GM23248 (cell line): Measurements from ENCODE around the gene FAT4. TPM values are rescaled to one million over a fixed set of nuclear protein-coding genes. Genes with fewer than 3 reads are reported as not detected.

Source experiments
- DNase-seq: peaks from one replicate; pipeline ENCODE4 v3.0.0-alpha.2; 2015
- H2AFZ ChIP-seq: fragments of 200-600 bp; sonication (generic); 2 replicates; pipeline ENCODE4 v1.6.1; 2016; ENCODE audit warnings: antibody characterized with exemption
- H3F3A ChIP-seq: fragments of 200-600 bp; sonication (generic); 2 replicates; pipeline ENCODE4 v1.6.1; 2016; ENCODE audit warnings: mild to moderate bottlenecking, antibody characterized with exemption, mixed run types; ENCODE audit not compliant: insufficient read depth
- H3K27ac ChIP-seq: fragments of 200-600 bp; sonication (generic); 2 replicates; pipeline ENCODE4 v1.5.1; 2016; ENCODE audit warnings: mild to moderate bottlenecking
- H3K27me3 ChIP-seq: fragments of 200-600 bp; sonication (generic); replicated peaks from 2 replicates; pipeline ENCODE4 v1.6.1; 2016; ENCODE audit warnings: mild to moderate bottlenecking; ENCODE audit not compliant: insufficient read depth
- H3K36me3 ChIP-seq: fragments of 200-600 bp; sonication (generic); 2 replicates; pipeline ENCODE4 v1.6.1; 2016; ENCODE audit warnings: low read depth, mild to moderate bottlenecking
- H3K4me1 ChIP-seq: fragments of 200-600 bp; sonication (generic); 2 replicates; pipeline ENCODE4 v1.6.1; 2016; ENCODE audit warnings: mild to moderate bottlenecking; ENCODE audit not compliant: insufficient read depth
- H3K4me2 ChIP-seq: fragments of 200-600 bp; sonication (generic); one replicate; pipeline ENCODE4 v1.6.1; 2016; ENCODE audit warnings: mild to moderate bottlenecking; ENCODE audit not compliant: unreplicated experiment
- H3K4me3 ChIP-seq: fragments of 200-600 bp; sonication (generic); 2 replicates; pipeline ENCODE4 v1.5.1; 2016; ENCODE audit warnings: mild to moderate bottlenecking
- H3K79me2 ChIP-seq: fragments of 200-600 bp; sonication (generic); 2 replicates; pipeline ENCODE4 v1.6.1; 2016; ENCODE audit warnings: mild to moderate bottlenecking; ENCODE audit not compliant: insufficient read depth
- H3K9ac ChIP-seq: fragments of 200-600 bp; sonication (generic); 2 replicates; pipeline ENCODE4 v1.6.1; 2016; ENCODE audit warnings: mild to moderate bottlenecking
- H3K9me2 ChIP-seq: fragments of 200-600 bp; sonication (generic); 2 replicates; pipeline ENCODE4 v1.6.1; 2016; ENCODE audit warnings: mixed run types, mild to moderate bottlenecking, moderate library complexity; ENCODE audit not compliant: insufficient read depth
- H3K9me3 ChIP-seq: fragments of 200-600 bp; sonication (generic); one replicate; pipeline ENCODE4 v1.6.1; 2017; ENCODE audit warnings: low read depth
- H4K20me1 ChIP-seq: fragments of 200-600 bp; sonication (generic); 2 replicates; pipeline ENCODE4 v1.6.0; 2016; ENCODE audit not compliant: insufficient read depth
- EZH2 ChIP-seq: fragments of 200-600 bp; sonication (generic); IDR thresholded peaks from 2 replicates; pipeline ENCODE4 v1.6.1; 2018; ENCODE audit warnings: antibody characterized with exemption, mild to moderate bottlenecking; ENCODE audit not compliant: insufficient read depth, poor library complexity, severe bottlenecking
- EZH2phosphoT487 ChIP-seq: fragments of 200-600 bp; sonication (generic); IDR thresholded peaks from 2 replicates; pipeline ENCODE4 v1.6.1; 2018; ENCODE audit warnings: antibody characterized with exemption, moderate library complexity, mild to moderate bottlenecking, low read depth; ENCODE audit not compliant: insufficient read depth
- WGBS, 2 experiments: methylation state at CpG; one replicate each; pipeline ENCODE4 v1.1.6; 2015 to 2017; ENCODE audit warnings: low lambda C conversion rate in 2 of 2, low coverage in 1 of 2; ENCODE audit errors: missing lambda C conversion rate in 2 of 2; 5-methylcytosine and 5-hydroxymethylcytosine counted together
- in situ Hi-C: fragments of 300-500 bp; cut with MboI; formaldehyde crosslinking; loops from 2 replicates; pipeline ENCODE4 v1.15.0; 2020
- polyA plus RNA-seq: library from polyadenylated mRNA; unstranded; fragments of >200 nt; fragmentation: Nextera tagmentation; extraction: Ambion mirVana; gene quantifications from 2 replicates; pipeline ENCODE4 v1.2.1, GENCODE V29; 2016
- total RNA-seq: library from RNA; depleted of rRNA; stranded (reverse); fragments of >200 nt; shearing (Covaris generic); gene quantifications from 2 replicates; pipeline ENCODE4 v1.2.3, GENCODE V29; 2014

FAT4 gene
- total and polyA plus RNA-seq, 2 experiments from 2014 or later, result 2.4 to 22.0 TPM

DNA sequence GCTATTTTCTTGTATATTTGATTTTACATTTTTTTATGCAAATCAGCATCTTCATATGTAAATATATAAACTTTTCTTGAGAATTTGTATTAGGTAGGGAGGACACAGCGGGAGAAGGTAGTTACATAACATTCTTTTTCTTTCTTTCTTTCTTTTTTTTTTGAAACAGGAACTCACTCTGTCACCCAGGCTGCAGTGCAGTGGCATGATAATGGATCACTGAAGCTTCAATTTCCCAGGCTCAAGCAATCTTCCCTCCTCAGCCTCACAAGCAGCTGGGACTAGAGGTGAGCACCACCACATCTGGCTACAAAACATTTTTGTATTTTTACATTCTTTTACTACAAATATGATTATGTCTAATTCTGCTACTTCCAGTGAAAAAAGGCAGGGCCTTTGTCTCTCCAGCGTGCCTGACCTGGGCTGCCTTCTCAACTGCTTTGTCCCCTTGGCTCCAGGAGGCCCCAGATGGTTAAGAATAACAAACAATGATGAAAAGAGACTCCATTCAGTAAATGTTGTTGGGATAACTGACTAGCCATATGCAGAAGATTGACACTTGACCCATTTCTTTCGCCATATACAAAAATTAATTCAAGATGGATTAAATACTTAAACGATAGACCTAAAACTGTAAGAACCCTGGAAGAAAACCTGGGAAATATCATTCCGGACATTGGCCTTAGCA, 46.5 kb upstream of the FAT4 start:
- TF ChIP-seq EZH2 (no peak), EZH2phosphoT487 (no peak)
- Histone ChIP-seq H3F3A (peaks cover 15% of the 10 kb centered on the region; the same call in 1 of the 2 replicates), H2AFZ (no peak overlapping the region), H4K20me1 (no peaks in the 10 kb centered on the region), H3K4me1 (peaks cover 17% of the 10 kb centered on the region), H3K27ac (no peak overlapping the region), H3K9ac (no peak overlapping the region), H3K79me2 (no peaks in the 10 kb centered on the region), H3K9me3 (no peaks in the 10 kb centered on the region), H3K9me2 (no peaks in the 10 kb centered on the region), H3K4me2 (no peak overlapping the region), H3K36me3 (no peaks in the 10 kb centered on the region), H3K27me3 (no peaks in the 10 kb centered on the region), H3K4me3 (no peak overlapping the region)
- WGBS, 2 experiments, result 95 to 96% methylated on average over 5 of the region's 5 CpGs
- in situ Hi-C loops, result loop anchor here (10.0 kb wide), 1 partner anchor 933 kb away; no protein-coding TSS in a partner anchor
- DNase-seq, result no peak

DNA sequence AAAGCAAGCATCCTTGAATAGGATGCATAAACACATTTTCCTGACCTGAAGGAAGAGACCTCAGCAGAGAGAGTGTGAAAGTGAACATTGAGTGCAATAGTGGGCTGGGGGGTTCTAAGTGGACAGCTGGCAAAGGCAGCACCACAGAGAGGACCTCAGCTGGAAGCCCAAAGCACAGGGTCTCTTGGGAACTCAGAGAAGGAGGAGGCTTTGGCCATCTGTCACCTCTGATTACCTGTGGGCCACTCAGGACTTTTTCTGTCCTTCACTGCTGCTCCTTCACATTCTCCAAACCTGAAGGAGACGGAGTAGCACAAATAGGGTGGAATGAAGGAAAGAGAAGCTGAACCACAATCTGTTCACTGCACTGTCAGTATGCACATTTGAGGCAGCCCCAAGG, 37.9 kb upstream of the FAT4 start:
- TF ChIP-seq EZH2, result no peak
- no peak for TF ChIP-seq EZH2phosphoT487
- 70 to 83% methylated on average over 1 of the region's 1 CpG for WGBS, 2 experiments
- Histone ChIP-seq H2AFZ (no peak overlapping the region), H4K20me1 (no peaks in the 10 kb centered on the region), H3K9ac (no peak overlapping the region), H3K9me2 (no peaks in the 10 kb centered on the region), H3K4me1 (no peaks in the 10 kb centered on the region), H3K27me3 (no peaks in the 10 kb centered on the region), H3K9me3 (no peaks in the 10 kb centered on the region), H3K36me3 (no peaks in the 10 kb centered on the region), H3K4me3 (no peak overlapping the region), H3K79me2 (no peaks in the 10 kb centered on the region), H3K4me2 (no peak overlapping the region), H3K27ac (no peak overlapping the region), H3F3A (no peaks in the 10 kb centered on the region)
- in situ Hi-C loops, result no loop called here
- no peak for DNase-seq

DNA sequence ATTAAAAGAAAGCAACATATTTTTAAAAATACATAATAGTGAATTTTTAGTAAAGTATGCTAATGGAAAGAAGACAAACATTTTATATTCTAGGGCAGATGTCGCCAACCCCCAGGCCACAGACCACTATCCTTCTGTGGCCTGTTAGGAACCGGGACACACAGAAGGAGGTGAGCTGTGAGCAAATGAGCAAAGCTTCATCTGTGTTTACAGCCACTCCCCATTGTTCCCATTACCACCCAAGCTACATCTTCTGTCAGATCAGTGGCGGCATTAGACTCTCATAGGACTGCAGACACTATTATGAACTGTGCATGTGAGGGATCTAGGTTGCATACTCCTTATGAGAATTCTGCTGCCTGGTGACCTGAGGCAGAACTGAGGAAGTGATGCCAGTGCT, 37.0 kb upstream of the FAT4 start:
- H2AFZ ChIP-seq, result no peak overlapping the region
- H3K79me2 ChIP-seq, result no peaks in the 10 kb centered on the region
- no peaks in the 10 kb centered on the region for H3K4me1 ChIP-seq
- in situ Hi-C loops, result no loop called here
- no peaks in the 10 kb centered on the region for H3K27me3 ChIP-seq
- 94% methylated on average over 3 of the region's 3 CpGs for WGBS, 2 experiments
- no peak overlapping the region for H3K27ac ChIP-seq
- no peak overlapping the region for H3K4me3 ChIP-seq
- no peaks in the 10 kb centered on the region for H3F3A ChIP-seq
- H3K9me2 ChIP-seq, result no peaks in the 10 kb centered on the region
- no peak overlapping the region for H3K9ac ChIP-seq
- no peaks in the 10 kb centered on the region for H4K20me1 ChIP-seq
- no peaks in the 10 kb centered on the region for H3K36me3 ChIP-seq
- no peak for TF ChIP-seq EZH2phosphoT487
- TF ChIP-seq EZH2, result no peak
- DNase-seq, result no peak
- no peaks in the 10 kb centered on the region for H3K9me3 ChIP-seq
- no peak overlapping the region for H3K4me2 ChIP-seq

DNA sequence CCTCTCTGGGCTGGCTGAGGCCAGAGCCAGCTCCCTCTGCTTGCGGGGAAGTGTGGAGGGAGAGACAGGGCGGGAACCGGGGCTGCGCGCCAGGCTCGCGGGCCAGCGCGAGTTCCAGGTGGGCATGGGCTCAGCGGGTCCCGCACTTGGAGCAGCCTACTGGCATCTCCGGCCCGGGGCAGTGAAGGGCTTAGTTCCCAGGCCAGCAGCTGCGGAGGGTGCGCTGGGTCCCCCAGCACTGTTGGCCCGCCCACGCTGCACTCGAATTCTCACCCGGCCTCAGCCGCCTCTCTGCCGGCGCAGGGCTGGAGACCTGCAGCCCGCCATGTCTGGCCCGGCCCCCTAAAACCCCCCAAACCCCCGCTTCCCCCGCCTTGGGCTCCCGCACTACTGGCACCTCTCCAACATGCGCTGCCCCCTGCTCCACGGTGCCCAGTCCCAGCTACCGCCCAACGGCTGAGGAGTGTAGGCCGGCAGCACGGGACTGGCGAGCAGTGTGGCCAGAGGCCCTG, 33.8 kb upstream of the FAT4 start:
- no peaks in the 10 kb centered on the region for H3K27me3 ChIP-seq
- TF ChIP-seq EZH2 (no peak), EZH2phosphoT487 (no peak)
- H3K9ac ChIP-seq, result no peak overlapping the region
- no peaks in the 10 kb centered on the region for H3F3A ChIP-seq
- H3K9me2 ChIP-seq, result no peaks in the 10 kb centered on the region
- H2AFZ ChIP-seq, result no peak overlapping the region
- no peak overlapping the region for H3K4me3 ChIP-seq
- DNase-seq, result no peak
- no peaks in the 10 kb centered on the region for H3K4me1 ChIP-seq
- no peaks in the 10 kb centered on the region for H3K36me3 ChIP-seq
- H3K9me3 ChIP-seq, result no peaks in the 10 kb centered on the region
- in situ Hi-C loops, result no loop called here
- 89 to 94% methylated on average over 18 to 34 of the region's 34 CpGs for whole genome bisulfite sequencing, 2 experiments
- no peak overlapping the region for H3K27ac ChIP-seq
- H3K4me2 ChIP-seq, result no peak overlapping the region
- no peaks in the 10 kb centered on the region for H4K20me1 ChIP-seq
- no peaks in the 10 kb centered on the region for H3K79me2 ChIP-seq
